HepG2 (cell line): ENCODE data around the gene CSNK1D. TPM values are rescaled to one million over a fixed set of nuclear protein-coding genes. Genes with fewer than 3 reads are reported as not detected.
A peak's percentile ranks its signal among the peaks of the same experiment; 100 is the strongest.

ENCODE experiments used
- ELF4 ChIP-seq: sonication (generic); formaldehyde crosslinking; IDR thresholded peaks from 2 replicates; pipeline ENCODE4 v1.5.0; 2020; ENCODE audit warnings: missing genetic modification reagents, mild to moderate bottlenecking, moderate library complexity, borderline replicate concordance
- KMT2A ChIP-seq: sonication (generic); formaldehyde crosslinking; IDR thresholded peaks from 2 replicates; pipeline ENCODE4 v1.4.0; 2020; ENCODE audit warnings: missing genetic modification reagents
- LCORL ChIP-seq, 2 experiments: fragments of 450-650 bp in 1 of 2; sonication (generic) in 1 of 2; formaldehyde crosslinking in 1 of 2; IDR thresholded peaks; 2 replicates each; pipeline versions ENCODE4 v1.5.0 to v1.6.1; 2017 to 2020; ENCODE audit warnings: antibody characterized with exemption in 1 of 2, missing genetic modification reagents in 1 of 2
- MATR3 ChIP-seq: sonication (generic); formaldehyde crosslinking; IDR thresholded peaks from 2 replicates; pipeline ENCODE4 v1.4.0; 2020; ENCODE audit warnings: missing genetic modification reagents
- NR2C2 ChIP-seq: sonication (generic); formaldehyde crosslinking; IDR thresholded peaks from 2 replicates; pipeline ENCODE4 v1.4.0; 2020; ENCODE audit warnings: missing genetic modification reagents, mild to moderate bottlenecking, moderate library complexity, borderline replicate concordance
- NR2F2 ChIP-seq: IDR thresholded peaks from 2 replicates; pipeline ENCODE4 v1.6.1; 2012; ENCODE audit warnings: low read depth, inconsistent platforms, borderline replicate concordance
- RBM22 ChIP-seq: fragments of 200-400 bp; formaldehyde crosslinking; optimal IDR thresholded peaks from 2 replicates; pipeline ENCODE3; 2017; ENCODE audit warnings: mild to moderate bottlenecking, low read length, moderate library complexity
- RORA ChIP-seq: sonication (generic); formaldehyde crosslinking; IDR thresholded peaks from 2 replicates; pipeline ENCODE4 v1.5.0; 2020; ENCODE audit warnings: mild to moderate bottlenecking, missing genetic modification reagents, moderate library complexity
- SP140L ChIP-seq: sonication (generic); formaldehyde crosslinking; IDR thresholded peaks from 2 replicates; pipeline ENCODE4 v1.4.0; 2020; ENCODE audit warnings: missing genetic modification reagents, borderline replicate concordance
- STAT5B ChIP-seq: sonication (generic); formaldehyde crosslinking; IDR thresholded peaks from 2 replicates; pipeline ENCODE4 v1.4.0; 2020; ENCODE audit warnings: missing genetic modification reagents
- TBX2 ChIP-seq: sonication (generic); formaldehyde crosslinking; IDR thresholded peaks from 2 replicates; pipeline ENCODE4 v1.5.0; 2020; ENCODE audit warnings: missing genetic modification reagents, mild to moderate bottlenecking, borderline replicate concordance
- TBX3 ChIP-seq: fragments of 450-650 bp; IDR thresholded peaks from 2 replicates; pipeline ENCODE4 v1.6.1; 2017; ENCODE audit warnings: antibody characterized with exemption, mild to moderate bottlenecking, inconsistent platforms, borderline replicate concordance
- TGIF2 ChIP-seq: IDR thresholded peaks from 2 replicates; pipeline ENCODE4 v1.6.1; 2016; ENCODE audit warnings: control low read depth, missing compliant biosample characterization
- ZBTB21 ChIP-seq: sonication (generic); formaldehyde crosslinking; IDR thresholded peaks from 2 replicates; pipeline ENCODE4 v1.4.0; 2020; ENCODE audit warnings: missing genetic modification reagents
- ZC3H13 ChIP-seq: sonication (generic); formaldehyde crosslinking; IDR thresholded peaks from 2 replicates; pipeline ENCODE4 v1.8.1; 2023; ENCODE audit warnings: mild to moderate bottlenecking, missing genetic modification reagents, moderate library complexity
- ZNF10 ChIP-seq: sonication (generic); formaldehyde crosslinking; IDR thresholded peaks from 2 replicates; pipeline ENCODE4 v1.4.0; 2020; ENCODE audit warnings: mild to moderate bottlenecking, low read depth, missing genetic modification reagents, borderline replicate concordance
- ZNF205 ChIP-seq: IDR thresholded peaks from 2 replicates; pipeline ENCODE4 v1.6.1; 2018; ENCODE audit warnings: missing biosample characterization, missing genetic modification reagents
- ZNF260 ChIP-seq: sonication (generic); formaldehyde crosslinking; IDR thresholded peaks from 2 replicates; pipeline ENCODE4 v1.4.0; 2020; ENCODE audit warnings: missing genetic modification reagents, low read depth, mild to moderate bottlenecking, borderline replicate concordance
- ZNF274 ChIP-seq: sonication (generic); formaldehyde crosslinking; IDR thresholded peaks from 2 replicates; pipeline ENCODE4 v1.5.1; 2020; ENCODE audit warnings: mild to moderate bottlenecking, missing genetic modification reagents
- ZNF44 ChIP-seq: sonication (generic); formaldehyde crosslinking; IDR thresholded peaks from 2 replicates; pipeline ENCODE4 v1.5.1; 2020; ENCODE audit warnings: mild to moderate bottlenecking, missing genetic modification reagents
- ZNF441 ChIP-seq: sonication (generic); formaldehyde crosslinking; IDR thresholded peaks from 2 replicates; pipeline ENCODE4 v1.7.0; 2021; ENCODE audit warnings: missing genetic modification reagents, borderline replicate concordance
- ZNF530 ChIP-seq: sonication (generic); formaldehyde crosslinking; IDR thresholded peaks from 2 replicates; pipeline ENCODE4 v1.5.0; 2020; ENCODE audit warnings: low read depth, mild to moderate bottlenecking, missing genetic modification reagents
- ZNF577 ChIP-seq: sonication (generic); formaldehyde crosslinking; IDR thresholded peaks from 2 replicates; pipeline ENCODE4 v1.4.0; 2020; ENCODE audit warnings: mild to moderate bottlenecking, low read depth, missing genetic modification reagents, borderline replicate concordance
- ZNF674 ChIP-seq: sonication (generic); formaldehyde crosslinking; IDR thresholded peaks from 2 replicates; pipeline ENCODE4 v1.5.0; 2020; ENCODE audit warnings: low read depth, mild to moderate bottlenecking, missing genetic modification reagents
- ZNF776 ChIP-seq: sonication (generic); formaldehyde crosslinking; IDR thresholded peaks from 2 replicates; pipeline ENCODE4 v1.4.0; 2020; ENCODE audit warnings: mild to moderate bottlenecking, missing genetic modification reagents
- polyA plus RNA-seq, 8 experiments: library from polyadenylated mRNA; depleted of rRNA in 3 of 8; stranded (reverse) in 7 of 8; unstranded in 1 of 8; fragments of >200 nt; fragmentation: Illumina TruSeq in 4 of 8; extraction: Trizol in 4 of 8; gene quantifications; 2 replicates each; pipeline versions ENCODE4 v1.2.1 to v1.2.3, GENCODE V29; 2011 to 2016; ENCODE audit warnings: low read depth in 4 of 8, missing spikeins in 1 of 8, mixed read lengths in 1 of 8; ENCODE audit not compliant: insufficient read depth in 1 of 8
- total RNA-seq, 5 experiments: library from RNA; depleted of rRNA; stranded (reverse); fragments of >200 nt; fragmentation: Illumina TruSeq; extraction: Trizol; gene quantifications; 2 replicates each; pipeline ENCODE4 v1.2.3, GENCODE V29; 2016; ENCODE audit warnings: low read depth in 1 of 5
- TF ChIP-seq, protein P1 (sequence below): IDR thresholded peaks from 2 replicates; pipeline ENCODE4 v1.6.1; 2016; ENCODE audit warnings: missing genetic modification reagents, missing compliant biosample characterization
- TF ChIP-seq, protein P2 (sequence below), 2 experiments: sonication (generic) in 1 of 2; formaldehyde crosslinking in 1 of 2; IDR thresholded peaks; 2 replicates each; pipeline versions ENCODE4 v1.5.1 to v1.6.1; 2011 to 2020; ENCODE audit warnings: borderline replicate concordance in 1 of 2, low read depth in 1 of 2, low read length in 1 of 2, mild to moderate bottlenecking in 1 of 2, missing genetic modification reagents in 1 of 2, moderate library complexity in 1 of 2

Gene CSNK1D
- total and polyA plus RNA-seq, 2 of the 13 experiments (the other 11 are each of a cell fraction or from before 2014, with no cell fraction given) = 31.5 to 128 TPM

DNA sequence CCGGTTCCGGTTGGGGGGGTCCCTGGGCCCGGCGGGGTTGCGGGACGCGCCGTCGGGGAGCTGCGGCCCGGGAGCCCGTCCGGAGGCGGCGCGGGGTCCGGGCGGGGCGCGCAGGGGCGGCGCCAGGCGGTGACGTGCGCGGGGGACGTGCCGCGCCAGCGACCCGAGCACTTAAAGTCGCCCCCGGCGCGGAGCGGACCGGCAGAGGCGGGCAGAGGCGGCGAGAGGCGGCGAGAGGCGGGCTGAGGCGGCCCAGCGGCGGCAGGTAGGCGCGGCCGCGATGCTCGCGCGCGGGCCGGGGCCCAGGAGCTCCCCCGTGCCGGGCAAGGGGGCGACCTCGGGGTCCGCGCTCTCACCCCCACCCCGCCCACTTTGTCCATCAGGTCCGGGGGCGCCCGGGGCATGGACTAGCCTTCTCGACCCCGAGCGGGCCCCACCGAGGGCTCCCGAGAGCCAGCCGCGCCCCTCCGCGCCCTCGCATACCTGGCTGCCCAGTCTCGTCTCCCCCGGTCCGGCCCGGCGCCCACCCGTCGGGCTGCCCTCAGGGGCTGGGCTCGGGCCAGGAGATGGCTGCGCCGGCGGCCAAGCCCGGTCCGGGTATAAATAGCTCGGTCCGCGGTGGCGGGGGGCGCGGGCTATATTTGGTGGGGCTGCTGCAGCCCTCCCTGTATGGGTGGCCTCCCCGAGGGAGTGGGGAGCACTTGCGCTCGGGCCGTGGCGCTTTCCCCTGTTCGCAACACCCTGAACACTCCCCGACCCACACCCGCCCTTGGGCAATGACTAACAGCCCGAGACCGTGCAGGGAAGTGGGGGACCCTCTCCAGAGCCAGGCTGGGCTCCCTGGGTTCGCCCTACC lies 44.4 kb downstream of the CSNK1D start, which contains the start of gene SLC16A3 (continued):
- TF ChIP-seq ZNF530 (no peak), ZNF10 (CRISPR knock-in tag) (no peak), TGIF2 (0 out of 2 replicates have a peak, but pooled peaks have one; percentile 16), NR2C2 (CRISPR knock-in tag) (0 out of 2 replicates have a peak, but pooled peaks have one; percentile 8), NR2F2 (0 out of 2 replicates have a peak, but pooled peaks have one; percentile 17), ZNF274 (CRISPR knock-in tag) (no peak; the same call in 1 of the 2 replicates), ZNF260 (CRISPR knock-in tag) (no peak), ZNF205 (CRISPR knock-in tag) (no peak), ZNF674 (CRISPR knock-in tag) (no peak), SP140L (no peak), KMT2A (CRISPR knock-in tag) (peak; percentile 69; the same call in 1 of the 2 replicates), STAT5B (CRISPR knock-in tag) (no peak), ZNF577 (CRISPR knock-in tag) (no peak), LCORL (IDR thresholded peaks at IDR 0.05) (no peak), LCORL (CRISPR knock-in tag; IDR thresholded peaks at IDR 0.05) (0 out of 2 replicates have a peak, but pooled peaks have one; percentile 32), MATR3 (CRISPR knock-in tag) (no peak), TBX2 (no peak), ZBTB21 (CRISPR knock-in tag) (no peak), TBX3 (no peak), ZC3H13 (CRISPR knock-in tag) (no peak), ZNF776 (CRISPR knock-in tag) (no peak; the same call in none of the 2 replicates), RBM22 (no peak), RORA (CRISPR knock-in tag) (no peak), ELF4 (CRISPR knock-in tag) (no peak), ZNF441 (CRISPR knock-in tag) (peak; percentile 41; the same call in 1 of the 2 replicates), ZNF44 (0 out of 2 replicates have a peak, but pooled peaks have one; percentile 68)
- TF ChIP-seq, protein P1, sequence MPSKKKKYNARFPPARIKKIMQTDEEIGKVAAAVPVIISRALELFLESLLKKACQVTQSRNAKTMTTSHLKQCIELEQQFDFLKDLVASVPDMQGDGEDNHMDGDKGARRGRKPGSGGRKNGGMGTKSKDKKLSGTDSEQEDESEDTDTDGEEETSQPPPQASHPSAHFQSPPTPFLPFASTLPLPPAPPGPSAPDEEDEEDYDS (CRISPR knock-in tag) = peak; percentile 91
- TF ChIP-seq, protein P2, sequence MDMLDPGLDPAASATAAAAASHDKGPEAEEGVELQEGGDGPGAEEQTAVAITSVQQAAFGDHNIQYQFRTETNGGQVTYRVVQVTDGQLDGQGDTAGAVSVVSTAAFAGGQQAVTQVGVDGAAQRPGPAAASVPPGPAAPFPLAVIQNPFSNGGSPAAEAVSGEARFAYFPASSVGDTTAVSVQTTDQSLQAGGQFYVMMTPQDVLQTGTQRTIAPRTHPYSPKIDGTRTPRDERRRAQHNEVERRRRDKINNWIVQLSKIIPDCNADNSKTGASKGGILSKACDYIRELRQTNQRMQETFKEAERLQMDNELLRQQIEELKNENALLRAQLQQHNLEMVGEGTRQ (IDR thresholded peaks at IDR 0.05; ENCODE audit: low read depth, low read length) = no peak
- TF ChIP-seq, protein P2 (CRISPR knock-in tag; IDR thresholded peaks at IDR 0.05; ENCODE audit: borderline replicate concordance) = no peak
